Measurements from ENCODE around the gene SAFB2. TPM values are rescaled to one million over a fixed set of nuclear protein-coding genes. Genes with fewer than 3 reads are reported as not detected.

Gene SAFB2
- total and polyA plus RNA-seq, 10 of the 15 experiments (the other 5 are each of a cell fraction or from before 2014, with no cell fraction given): 4.5 to 89.2 (median 42.9) TPM

GRCh38 chr19:5622465-5623396 is at the start of gene SAFB2, which contains the start of gene SAFB (continued):
- TF ChIP-seq TCF12 (IDR thresholded peaks at IDR 0.05; ENCODE audit: low read depth, low read length) (0 out of 2 replicates have a peak, but pooled peaks have one; percentile 16), PAX5 (IDR thresholded peaks at IDR 0.05; ENCODE audit: borderline replicate concordance, low read depth, low read length) (no peak; the same call in 1 of the 2 replicates), ZNF217 (IDR thresholded peaks at IDR 0.05) (0 out of 2 replicates have a peak, but pooled peaks have one; percentile 2), SMAD5 (IDR thresholded peaks at IDR 0.05; ENCODE audit: low read depth) (peak; percentile 84; the same call in 1 of the 2 replicates), ZBTB40 (IDR thresholded peaks at IDR 0.05; ENCODE audit: borderline replicate concordance) (no peak; the same call in 1 of the 2 replicates), ZBTB33 (IDR thresholded peaks at IDR 0.05) (no peak), FOXM1 (IDR thresholded peaks at IDR 0.05; ENCODE audit: low read depth, low read length) (no peak), YBX1 (IDR thresholded peaks at IDR 0.05) (no peak), STAT1 (conservative IDR thresholded peaks at IDR 0.05) (no peak; the same call in none of the 2 replicates), KDM1A (IDR thresholded peaks at IDR 0.05; ENCODE audit: borderline replicate concordance) (no peak), IKZF1 (conservative IDR thresholded peaks at IDR 0.05) (peak; percentile 100), BHLHE40 (IDR thresholded peaks at IDR 0.05; ENCODE audit: borderline replicate concordance in 1 of 2, low read depth in 2 of 2, low read length in 1 of 2) (peak; percentile 72 to 85; a peak in 3 of 4 replicates), RAD51 (IDR thresholded peaks at IDR 0.05) (no peak), KLF5 (IDR thresholded peaks at IDR 0.05; ENCODE audit: partially characterized antibody) (peak; percentile 37), E2F8 (IDR thresholded peaks at IDR 0.05; ENCODE audit: low read depth, partially characterized antibody) (no peak), CHD2 (IDR thresholded peaks at IDR 0.05; ENCODE audit: borderline replicate concordance, low read depth, low read length) (no peak; the same call in 1 of the 2 replicates), RAD21 (IDR thresholded peaks at IDR 0.05; ENCODE audit: insufficient read depth, low read depth, low read length) (no peak), SMARCA5 (IDR thresholded peaks at IDR 0.05) (peak; percentile 48), BCL11A (IDR thresholded peaks at IDR 0.05; ENCODE audit: low read depth, low read length) (no peak), POU2F2 (IDR thresholded peaks at IDR 0.05; ENCODE audit: borderline replicate concordance, low read depth, low read length) (peak; percentile 69; the same call in 2 of the 3 replicates), MEF2B (IDR thresholded peaks at IDR 0.05; ENCODE audit: partially characterized antibody, poor library complexity, severe bottlenecking) (no peak), NR2C1 (IDR thresholded peaks at IDR 0.05) (no peak)
